Iris pigment epithelial cell (primary cell): Measurements from ENCODE around the gene SMAD3.

ENCODE experiments used
- DNase-seq: peaks from one replicate; pipeline ENCODE4 v3.0.0-alpha.2; 2011; ENCODE audit warnings: low read depth

SMAD3 gene

GRCh38 chr15:67199881-67200763 lies 134.7 kb downstream of the SMAD3 start:
- peak; percentile 73 for DNase-seq

- DNase-seq, result no peak
These were observed 135.7 kb downstream of the SMAD3 start for GRCh38 chr15:67201136-67201535.

- DNase-seq, result no peak
These were observed 136.7 kb downstream of the SMAD3 start for GRCh38 chr15:67202091-67202490.

- no peak for DNase-seq
These were observed 137.6 kb downstream of the SMAD3 start for GRCh38 chr15:67202991-67203390.

- no peak for DNase-seq
These were observed 142.3 kb downstream of the SMAD3 start for GRCh38 chr15:67207555-67208207.

- DNase-seq, result no peak
These were observed 143.0 kb downstream of the SMAD3 start for GRCh38 chr15:67208396-67208795.

- DNase-seq, result no peak
These were observed 145.3 kb downstream of the SMAD3 start for GRCh38 chr15:67210555-67211168.

- no peak for DNase-seq
These were observed 147.4 kb downstream of the SMAD3 start for GRCh38 chr15:67212684-67213367.

GRCh38 chr15:67215102-67215501 lies 149.7 kb downstream of the SMAD3 start:
- DNase-seq, result no peak

GRCh38 chr15:67216859-67217258 lies 151.5 kb downstream of the SMAD3 start:
- DNase-seq, result no peak

- DNase-seq, result no peak
These were observed 153.0 kb downstream of the SMAD3 start for GRCh38 chr15:67218428-67218827.

GRCh38 chr15:67219288-67219687 lies 153.9 kb downstream of the SMAD3 start:
- DNase-seq, result no peak

- DNase-seq, result no peak
These were observed 159.5 kb downstream of the SMAD3 start for GRCh38 chr15:67224889-67225288.

- peak; percentile 87 for DNase-seq
These were observed 159.9 kb downstream of the SMAD3 start for GRCh38 chr15:67225336-67225735.

GRCh38 chr15:67227431-67227830 lies 162.0 kb downstream of the SMAD3 start:
- no peak for DNase-seq

- DNase-seq, result no peak
These were observed 162.4 kb downstream of the SMAD3 start for GRCh38 chr15:67227846-67228245.

GRCh38 chr15:67228286-67228685 lies 162.9 kb downstream of the SMAD3 start:
- DNase-seq, result no peak

GRCh38 chr15:67230504-67230903 lies 165.1 kb downstream of the SMAD3 start:
- no peak for DNase-seq

- peak; percentile 34 for DNase-seq
These were observed 167.2 kb downstream of the SMAD3 start for GRCh38 chr15:67232591-67232990.

- no peak for DNase-seq
These were observed 175.1 kb downstream of the SMAD3 start for GRCh38 chr15:67240235-67241131.

- no peak for DNase-seq
These were observed 175.9 kb downstream of the SMAD3 start for GRCh38 chr15:67241132-67241855.
